Astrocyte (in vitro differentiated cells and primary cell): ENCODE data around the gene CPLX1. TPM values are rescaled to one million over a fixed set of nuclear protein-coding genes. Genes with fewer than 3 reads are reported as not detected.

Source experiments
- DNase-seq: peaks from one replicate; pipeline ENCODE4 v3.0.0-alpha.2; 2010; ENCODE audit warnings: low read depth
- FAIRE-seq: peaks from 2 replicates; lab custom pipeline; 2011; peaks lifted over from hg19 to GRCh38; lab: Jason Lieb, UNC
- H2AFZ ChIP-seq: 2 replicates; pipeline ENCODE4 v1.6.0; 2012; ENCODE audit warnings: low read depth, low read length, inconsistent platforms
- H3K27ac ChIP-seq: 2 replicates; pipeline ENCODE4 v1.5.1; 2011; ENCODE audit warnings: low read depth, low read length, inconsistent platforms
- H3K27me3 ChIP-seq: 2 replicates; pipeline ENCODE4 v1.6.0; 2011; ENCODE audit warnings: low read length, inconsistent platforms; ENCODE audit not compliant: insufficient read depth
- H3K36me3 ChIP-seq: 2 replicates; pipeline ENCODE4 v1.5.1; 2011; ENCODE audit warnings: low read length, inconsistent platforms; ENCODE audit not compliant: insufficient read depth
- H3K4me1 ChIP-seq: 2 replicates; pipeline ENCODE4 v1.5.1; 2011; ENCODE audit warnings: low read length, inconsistent platforms; ENCODE audit not compliant: insufficient read depth
- H3K4me2 ChIP-seq: 2 replicates; pipeline ENCODE4 v1.6.0; 2012; ENCODE audit warnings: low read length, inconsistent platforms
- H3K4me3 ChIP-seq: 2 replicates; pipeline ENCODE4 v1.5.1; 2011; ENCODE audit warnings: low read depth, mild to moderate bottlenecking, low read length, inconsistent platforms; ENCODE audit not compliant: insufficient read depth
- H3K79me2 ChIP-seq: 2 replicates; pipeline ENCODE4 v1.6.0; 2012; ENCODE audit warnings: mild to moderate bottlenecking, low read length, inconsistent platforms; ENCODE audit not compliant: insufficient read depth
- H3K9ac ChIP-seq: 2 replicates; pipeline ENCODE4 v1.6.0; 2012; ENCODE audit warnings: mild to moderate bottlenecking, low read length, inconsistent platforms
- H3K9me3 ChIP-seq: 2 replicates; pipeline ENCODE4 v1.5.1; 2012; ENCODE audit warnings: low read depth, mild to moderate bottlenecking, low read length, inconsistent platforms; ENCODE audit not compliant: insufficient read depth
- H4K20me1 ChIP-seq: 2 replicates; pipeline ENCODE4 v1.6.0; 2012; ENCODE audit warnings: low read length, inconsistent platforms; ENCODE audit not compliant: insufficient read depth
- H3K27ac Mint-ChIP-seq: one replicate; pipeline ENCODE4 v1.8.0; 2021; ENCODE audit warnings: mild to moderate bottlenecking, mixed read lengths; ENCODE audit not compliant: unreplicated experiment
- H3K27me3 Mint-ChIP-seq: one replicate; pipeline ENCODE4 v1.8.0; 2021; ENCODE audit warnings: low read depth, mixed read lengths; ENCODE audit not compliant: unreplicated experiment
- H3K36me3 Mint-ChIP-seq: one replicate; pipeline ENCODE4 v1.8.0; 2021; ENCODE audit warnings: low read depth, mixed read lengths; ENCODE audit not compliant: unreplicated experiment
- H3K4me1 Mint-ChIP-seq: one replicate; pipeline ENCODE4 v1.8.0; 2021; ENCODE audit warnings: low read depth, mixed read lengths; ENCODE audit not compliant: unreplicated experiment
- H3K4me3 Mint-ChIP-seq: one replicate; pipeline ENCODE4 v1.8.0; 2021; ENCODE audit warnings: mild to moderate bottlenecking, moderate library complexity, mixed read lengths; ENCODE audit not compliant: unreplicated experiment
- H3K9me3 Mint-ChIP-seq: one replicate; pipeline ENCODE4 v1.8.0; 2021; ENCODE audit warnings: mild to moderate bottlenecking, mixed read lengths; ENCODE audit not compliant: unreplicated experiment
- EZH2 ChIP-seq: IDR thresholded peaks from 2 replicates; pipeline ENCODE4 v1.6.1; 2012; ENCODE audit warnings: mild to moderate bottlenecking, low read length, inconsistent platforms; ENCODE audit not compliant: insufficient read depth
- total RNA-seq: library from RNA; stranded (reverse); gene quantifications from 2 replicates; pipeline ENCODE4 v1.2.1, GENCODE V29; 2021
- TF ChIP-seq, protein P1 (sequence below): IDR thresholded peaks from 2 replicates; pipeline ENCODE4 v1.5.1; 2011; ENCODE audit warnings: low read depth, mild to moderate bottlenecking, inconsistent platforms, low read length, moderate library complexity; ENCODE audit not compliant: insufficient read depth

Gene CPLX1
- total RNA-seq, 1 donor from 2014 or later = 1.9 TPM

GRCh38 chr4:829291-829690 is 3.4 kb upstream of the CPLX1 start:
- H3K4me3 Mint-ChIP-seq = no peak overlapping the region
- H3K9me3 Mint-ChIP-seq = no peaks in the 10 kb centered on the region
- H3K4me3 ChIP-seq = no peak overlapping the region
- no peak overlapping the region for H3K27ac Mint-ChIP-seq
- H3K4me1 Mint-ChIP-seq = peaks cover 2% of the 10 kb centered on the region
- peaks cover 31% of the 10 kb centered on the region for H3K27me3 Mint-ChIP-seq
- H3K4me2 ChIP-seq = no peak overlapping the region
- no peak overlapping the region for H3K27ac ChIP-seq
- H3K36me3 ChIP-seq = no peaks in the 10 kb centered on the region
- no peaks in the 10 kb centered on the region for H3K4me1 ChIP-seq
- H3K9ac ChIP-seq = no peak overlapping the region
- FAIRE-seq = no peak
- no peak overlapping the region for H2AFZ ChIP-seq
- DNase-seq = no peak
- peaks cover 11% of the 10 kb centered on the region for H4K20me1 ChIP-seq
- no peaks in the 10 kb centered on the region for H3K9me3 ChIP-seq
- peaks cover 25% of the 10 kb centered on the region for H3K27me3 ChIP-seq
- H3K36me3 Mint-ChIP-seq = no peaks in the 10 kb centered on the region
- no peak for TF ChIP-seq EZH2
- TF ChIP-seq, protein P1, sequence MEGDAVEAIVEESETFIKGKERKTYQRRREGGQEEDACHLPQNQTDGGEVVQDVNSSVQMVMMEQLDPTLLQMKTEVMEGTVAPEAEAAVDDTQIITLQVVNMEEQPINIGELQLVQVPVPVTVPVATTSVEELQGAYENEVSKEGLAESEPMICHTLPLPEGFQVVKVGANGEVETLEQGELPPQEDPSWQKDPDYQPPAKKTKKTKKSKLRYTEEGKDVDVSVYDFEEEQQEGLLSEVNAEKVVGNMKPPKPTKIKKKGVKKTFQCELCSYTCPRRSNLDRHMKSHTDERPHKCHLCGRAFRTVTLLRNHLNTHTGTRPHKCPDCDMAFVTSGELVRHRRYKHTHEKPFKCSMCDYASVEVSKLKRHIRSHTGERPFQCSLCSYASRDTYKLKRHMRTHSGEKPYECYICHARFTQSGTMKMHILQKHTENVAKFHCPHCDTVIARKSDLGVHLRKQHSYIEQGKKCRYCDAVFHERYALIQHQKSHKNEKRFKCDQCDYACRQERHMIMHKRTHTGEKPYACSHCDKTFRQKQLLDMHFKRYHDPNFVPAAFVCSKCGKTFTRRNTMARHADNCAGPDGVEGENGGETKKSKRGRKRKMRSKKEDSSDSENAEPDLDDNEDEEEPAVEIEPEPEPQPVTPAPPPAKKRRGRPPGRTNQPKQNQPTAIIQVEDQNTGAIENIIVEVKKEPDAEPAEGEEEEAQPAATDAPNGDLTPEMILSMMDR = no peak
- H3K79me2 ChIP-seq = no peaks in the 10 kb centered on the region

GRCh38 chr4:828641-829271 is 2.8 kb upstream of the CPLX1 start:
- H3K27me3 Mint-ChIP-seq = peaks cover 32% of the 10 kb centered on the region
- Histone ChIP-seq H3K4me3 (no peak overlapping the region), H3K9me3 (no peaks in the 10 kb centered on the region), H3K27ac (no peak overlapping the region), H3K4me1 (no peaks in the 10 kb centered on the region), H3K79me2 (no peaks in the 10 kb centered on the region), H3K36me3 (no peaks in the 10 kb centered on the region), H3K27me3 (peaks cover 27% of the 10 kb centered on the region), H3K4me2 (no peak overlapping the region), H4K20me1 (peaks cover 11% of the 10 kb centered on the region), H3K9ac (no peak overlapping the region), H2AFZ (no peak overlapping the region)
- no peaks in the 10 kb centered on the region for H3K36me3 Mint-ChIP-seq
- TF ChIP-seq, protein P1 = no peak
- no peak for TF ChIP-seq EZH2
- H3K27ac Mint-ChIP-seq = no peak overlapping the region
- no peaks in the 10 kb centered on the region for H3K9me3 Mint-ChIP-seq
- no peak for FAIRE-seq
- DNase-seq = no peak
- no peak overlapping the region for H3K4me3 Mint-ChIP-seq
- peaks cover 2% of the 10 kb centered on the region for H3K4me1 Mint-ChIP-seq
